Activated CD4-positive, alpha-beta T cell treated with anti-CD3 and anti-CD28 coated beads, Interleukin-2, amount 10 ng/mL, durations not matched to agents 24 days and 14 days (primary cell): ENCODE data around the gene KCTD21. TPM values are rescaled to one million over a fixed set of nuclear protein-coding genes. Genes with fewer than 3 reads are reported as not detected.
A peak's percentile ranks its signal among the peaks of the same experiment; 100 is the strongest.
"Not testable (repeated sequence)": the region's sequence is repeated elsewhere in the genome, so short reads cannot be mapped to it uniquely, and the experiment has no call there.

Experiments used
- DNase-seq: peaks from one replicate; pipeline ENCODE4 v3.0.0; 2022
- H3K27ac Mint-ChIP-seq: one replicate; pipeline ENCODE4 v1.8.0; 2022; ENCODE audit warnings: mild to moderate bottlenecking, mixed read lengths
- H3K27me3 Mint-ChIP-seq: one replicate; pipeline ENCODE4 v1.8.0; 2022; ENCODE audit warnings: mixed read lengths
- H3K36me3 Mint-ChIP-seq: one replicate; pipeline ENCODE4 v1.8.0; 2022; ENCODE audit warnings: low read depth, mild to moderate bottlenecking, mixed read lengths
- H3K4me1 Mint-ChIP-seq: one replicate; pipeline ENCODE4 v1.8.0; 2021; ENCODE audit warnings: mixed read lengths
- H3K4me3 Mint-ChIP-seq: one replicate; pipeline ENCODE4 v1.8.0; 2022; ENCODE audit warnings: mild to moderate bottlenecking, moderate library complexity, mixed read lengths
- H3K9me3 Mint-ChIP-seq: one replicate; pipeline ENCODE4 v1.8.0; 2021; ENCODE audit warnings: mixed read lengths
- intact Hi-C: fragments of 100-400 bp; cut with micrococcal nuclease; formaldehyde crosslinking; loops from one replicate; pipeline ENCODE4 v1.15.1; 2023
- total RNA-seq: library from RNA; stranded (reverse); gene quantifications from 2 replicates; pipeline ENCODE4 v1.2.3, GENCODE V29; 2022

KCTD21 gene
- total RNA-seq, 1 donor from 2014 or later: 11.7 TPM

DNA sequence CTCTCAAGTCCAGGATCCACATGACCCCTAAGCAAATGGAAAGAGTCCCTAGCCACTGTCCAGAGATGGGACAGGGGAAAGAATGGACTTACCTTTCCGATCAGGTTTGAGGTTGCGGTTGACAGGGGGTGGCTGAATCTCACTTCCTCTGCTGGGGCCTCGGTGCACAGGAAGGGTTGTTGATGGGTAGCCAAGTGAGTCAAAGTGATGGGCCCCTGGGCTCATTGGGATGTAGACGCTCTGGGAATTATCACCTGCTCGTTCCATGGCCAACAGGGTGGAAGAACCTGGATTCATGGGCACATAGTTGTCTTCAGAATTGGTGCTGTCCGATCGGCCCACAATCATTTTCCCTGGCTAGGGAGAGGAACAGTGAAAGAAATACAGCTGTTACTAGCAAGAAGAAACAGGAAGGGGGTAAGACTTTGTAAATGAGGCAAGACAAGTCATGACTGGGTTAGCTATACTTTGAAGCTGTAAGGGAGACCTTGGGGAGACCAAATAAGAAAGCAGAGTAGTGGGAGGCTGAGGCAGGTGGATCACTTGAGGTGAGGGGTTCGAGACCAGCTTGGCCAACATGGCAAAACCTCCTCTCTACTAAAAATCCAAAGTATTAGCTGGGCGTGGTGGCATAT is 35.0 kb upstream of the KCTD21 start:
- peaks cover 51% of the 10 kb centered on the region for H3K36me3 Mint-ChIP-seq
- H3K27me3 Mint-ChIP-seq: no peaks in the 10 kb centered on the region
- no peak for DNase-seq
- no peak overlapping the region for H3K4me3 Mint-ChIP-seq
- peak overlapping the region; percentile 79 for H3K27ac Mint-ChIP-seq
- peaks cover 49% of the 10 kb centered on the region for H3K4me1 Mint-ChIP-seq
- H3K9me3 Mint-ChIP-seq: no peaks in the 10 kb centered on the region
- intact Hi-C loops: no loop called here

DNA sequence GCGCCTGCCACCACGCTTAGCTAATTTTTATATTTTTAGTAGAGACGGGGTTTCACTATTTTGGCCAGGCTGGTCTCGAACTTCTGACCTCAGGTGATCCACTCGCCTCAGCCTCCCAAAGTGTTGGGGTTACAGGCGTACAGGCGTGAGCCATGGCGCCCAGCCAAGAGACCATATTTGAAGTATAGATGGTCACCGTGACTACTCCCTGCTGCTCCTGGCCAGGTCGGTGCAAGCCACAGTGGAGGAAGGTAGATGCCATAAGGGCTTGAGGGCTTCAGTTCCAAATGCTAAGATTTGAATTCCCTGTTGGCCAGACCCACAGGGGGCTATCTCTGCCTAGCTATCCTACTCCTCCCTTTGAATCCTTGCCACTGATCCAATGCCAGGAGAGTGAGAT is 34.3 kb upstream of the KCTD21 start:
- DNase-seq, H3K27ac Mint-ChIP-seq, H3K9me3 Mint-ChIP-seq, H3K27me3 Mint-ChIP-seq, H3K4me3 Mint-ChIP-seq, intact Hi-C loops: not testable (repeated sequence)
- Mint-ChIP-seq H3K36me3 (peaks cover 56% of the 10 kb centered on the region), H3K4me1 (peaks cover 46% of the 10 kb centered on the region)

DNA sequence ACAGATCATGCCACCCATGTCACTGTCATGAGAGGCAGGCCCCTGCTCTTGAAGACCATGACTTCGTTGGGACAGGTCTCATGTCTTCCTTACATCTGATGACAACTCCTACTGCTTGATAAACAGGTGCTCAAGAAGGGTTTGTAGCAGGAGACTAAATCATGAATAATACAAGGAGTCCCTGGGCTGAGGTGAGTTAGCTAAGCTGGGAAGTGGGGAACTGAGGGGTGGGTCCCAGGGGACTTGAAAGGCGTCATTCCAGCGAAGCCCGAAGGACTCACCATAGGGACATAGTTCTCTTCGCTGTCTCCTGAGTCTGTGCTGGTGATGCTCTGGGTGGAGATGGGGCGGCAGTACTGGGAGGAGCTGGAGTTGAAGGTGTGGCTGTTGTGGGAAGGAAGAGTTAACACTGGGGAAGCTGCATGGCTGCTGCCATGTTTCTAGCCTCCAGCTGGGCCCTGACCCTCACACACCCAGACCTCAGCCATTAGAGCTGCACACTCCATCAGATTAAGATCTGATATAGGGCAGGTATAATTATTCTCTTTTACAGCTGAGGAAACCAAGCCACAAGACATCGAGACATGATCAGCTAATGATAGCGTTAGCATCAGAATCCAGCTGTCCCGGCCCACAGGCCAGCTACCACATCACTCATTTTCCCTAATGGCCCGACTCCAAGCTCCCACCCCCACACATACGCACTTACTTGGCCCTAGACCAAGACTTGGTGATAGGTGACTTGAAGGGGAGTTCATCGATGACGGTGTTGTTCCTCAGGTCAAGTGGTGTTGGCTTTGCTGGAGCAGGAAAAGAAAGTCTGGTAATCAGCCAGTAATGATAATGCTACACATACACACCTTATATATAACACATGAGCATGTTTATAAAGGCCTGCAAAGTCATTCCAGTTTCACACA is 33.2 kb upstream of the KCTD21 start:
- Mint-ChIP-seq H3K27ac (peak overlapping the region; percentile 17), H3K9me3 (no peaks in the 10 kb centered on the region), H3K36me3 (peaks cover 61% of the 10 kb centered on the region), H3K4me1 (peaks cover 40% of the 10 kb centered on the region), H3K4me3 (no peak overlapping the region), H3K27me3 (no peaks in the 10 kb centered on the region)
- no peak for DNase-seq
- intact Hi-C loops: no loop called here

DNA sequence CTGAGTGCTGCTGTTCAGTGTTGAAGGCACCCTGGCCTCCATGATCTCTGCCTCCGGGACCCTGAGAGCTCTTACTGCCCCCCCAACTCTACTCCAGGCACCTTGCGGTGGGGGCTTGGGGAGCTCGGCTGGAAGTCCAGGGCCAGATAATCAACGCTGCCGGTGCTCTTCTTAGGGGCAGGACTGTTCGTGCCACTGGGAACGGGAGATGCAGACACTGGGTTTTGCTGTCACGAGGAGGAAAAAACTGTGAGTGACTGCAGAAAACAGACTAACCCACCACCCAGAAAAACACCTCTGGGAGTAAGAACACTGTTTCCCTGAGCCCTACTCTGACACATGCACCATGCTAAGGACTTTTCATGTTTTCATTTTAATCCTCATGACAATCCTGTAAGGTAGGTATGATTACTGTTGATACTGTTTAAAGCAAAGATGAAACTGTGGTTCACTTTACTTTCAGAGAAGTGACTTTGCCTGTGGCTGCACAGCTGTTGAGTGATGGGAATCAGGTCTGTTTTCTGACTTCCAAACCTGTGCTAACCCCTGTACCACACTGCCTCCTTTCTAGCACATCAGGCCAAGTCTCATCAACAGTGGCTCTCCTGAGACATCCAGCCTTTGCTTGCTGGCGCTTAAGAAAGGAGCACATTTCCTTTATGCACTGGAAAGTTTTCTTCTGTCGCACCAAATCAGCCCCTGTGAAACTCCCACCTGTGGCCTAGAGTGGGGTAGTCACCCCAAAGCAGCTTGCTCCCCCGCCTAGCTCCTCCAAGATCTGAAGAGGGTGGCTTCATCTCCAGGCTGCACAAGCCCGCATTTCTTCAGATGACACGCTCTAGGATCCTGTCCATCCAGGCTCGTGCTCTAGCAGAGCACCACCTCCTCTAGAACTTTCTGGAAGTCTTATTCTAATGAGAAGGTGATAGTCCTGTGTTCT is 32.1 kb upstream of the KCTD21 start:
- Mint-ChIP-seq H3K27ac (peak overlapping the region; percentile 49), H3K4me3 (no peak overlapping the region), H3K4me1 (peaks cover 34% of the 10 kb centered on the region), H3K27me3 (no peaks in the 10 kb centered on the region), H3K36me3 (peaks cover 64% of the 10 kb centered on the region), H3K9me3 (no peaks in the 10 kb centered on the region)
- no peak for DNase-seq
- intact Hi-C loops: no loop called here

DNA sequence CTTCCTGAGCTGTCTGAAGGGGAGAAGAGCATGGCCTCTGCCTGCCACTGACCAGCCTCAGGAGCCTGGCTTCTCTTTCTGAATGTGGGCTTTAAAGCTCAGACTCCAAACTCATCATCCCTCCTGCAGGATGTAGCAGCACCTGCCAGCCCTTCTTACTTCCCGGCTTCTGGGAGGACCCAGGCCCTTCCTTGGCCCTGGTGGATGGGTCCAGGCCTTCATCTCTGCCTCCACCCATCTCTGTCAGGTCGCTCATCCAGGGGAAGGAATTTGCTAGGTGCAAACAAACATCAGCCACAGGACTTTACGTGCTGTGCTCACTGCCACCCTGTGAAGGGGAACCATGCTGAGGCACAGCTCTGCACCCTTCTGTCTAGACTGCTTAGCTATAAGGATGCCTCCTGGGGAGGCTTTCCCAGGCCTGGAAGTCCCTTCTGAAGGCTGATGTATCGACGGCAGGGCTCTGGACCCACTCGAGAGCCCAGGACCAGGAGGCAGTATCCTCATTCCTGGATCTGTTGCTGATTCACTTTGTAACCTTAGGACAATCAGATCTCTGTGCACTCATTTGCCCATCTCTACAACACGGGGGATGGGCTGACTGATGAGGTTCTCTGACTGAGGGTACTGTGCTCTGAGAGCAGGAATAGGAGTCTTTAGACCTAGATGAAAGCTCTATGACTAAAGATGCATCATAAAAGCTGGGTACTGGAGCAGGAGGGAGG is 31.2 kb upstream of the KCTD21 start:
- Mint-ChIP-seq H3K4me3 (no peak overlapping the region), H3K9me3 (no peaks in the 10 kb centered on the region), H3K4me1 (peaks cover 28% of the 10 kb centered on the region), H3K27ac (no peak overlapping the region), H3K36me3 (peaks cover 59% of the 10 kb centered on the region), H3K27me3 (no peaks in the 10 kb centered on the region)
- no peak for DNase-seq
- intact Hi-C loops: no loop called here

DNA sequence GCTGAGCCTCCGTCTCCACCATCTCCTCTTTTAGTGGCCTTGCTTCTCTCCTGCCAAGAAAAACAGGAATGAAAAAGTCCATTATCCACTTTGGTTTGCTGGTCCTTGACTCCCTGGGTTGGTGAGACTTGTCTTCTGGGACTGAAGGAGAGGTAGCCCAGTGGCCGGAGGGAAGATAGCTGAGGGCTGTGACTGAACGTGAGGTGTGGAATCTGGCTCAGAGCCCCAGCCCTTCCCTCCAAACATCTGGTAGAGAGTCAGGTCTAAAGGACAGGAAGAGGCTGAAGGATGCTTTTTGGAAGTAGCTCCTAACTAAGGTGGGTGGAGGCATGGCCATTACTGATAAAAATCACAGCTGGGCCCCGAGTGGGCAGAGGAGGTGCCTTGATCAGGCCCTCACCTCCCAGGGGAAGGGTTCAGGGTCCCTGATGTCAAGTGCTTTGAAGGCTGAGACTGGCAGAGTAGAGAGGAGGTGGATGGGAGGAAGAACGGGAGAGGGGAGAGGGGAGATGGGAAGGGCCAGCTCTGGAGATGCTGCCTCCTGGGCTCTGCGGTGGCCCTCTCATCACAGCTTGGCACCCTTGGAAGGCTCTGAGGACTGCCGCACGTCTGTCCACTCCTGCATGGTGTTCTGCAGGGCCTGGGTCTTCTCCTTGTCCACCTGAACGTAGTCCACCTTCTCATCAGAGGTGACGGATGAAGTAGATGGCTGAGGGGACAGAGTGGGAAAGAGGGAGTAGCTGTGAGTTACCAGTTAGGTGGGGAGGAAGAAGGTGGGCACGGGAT is 30.5 kb upstream of the KCTD21 start:
- peak overlapping the region; percentile 52 for H3K27ac Mint-ChIP-seq
- no peak overlapping the region for H3K4me3 Mint-ChIP-seq
- no peak for DNase-seq
- intact Hi-C loops: no loop called here
- H3K9me3 Mint-ChIP-seq: no peaks in the 10 kb centered on the region
- H3K36me3 Mint-ChIP-seq: peaks cover 58% of the 10 kb centered on the region
- no peaks in the 10 kb centered on the region for H3K27me3 Mint-ChIP-seq
- H3K4me1 Mint-ChIP-seq: peaks cover 25% of the 10 kb centered on the region

DNA sequence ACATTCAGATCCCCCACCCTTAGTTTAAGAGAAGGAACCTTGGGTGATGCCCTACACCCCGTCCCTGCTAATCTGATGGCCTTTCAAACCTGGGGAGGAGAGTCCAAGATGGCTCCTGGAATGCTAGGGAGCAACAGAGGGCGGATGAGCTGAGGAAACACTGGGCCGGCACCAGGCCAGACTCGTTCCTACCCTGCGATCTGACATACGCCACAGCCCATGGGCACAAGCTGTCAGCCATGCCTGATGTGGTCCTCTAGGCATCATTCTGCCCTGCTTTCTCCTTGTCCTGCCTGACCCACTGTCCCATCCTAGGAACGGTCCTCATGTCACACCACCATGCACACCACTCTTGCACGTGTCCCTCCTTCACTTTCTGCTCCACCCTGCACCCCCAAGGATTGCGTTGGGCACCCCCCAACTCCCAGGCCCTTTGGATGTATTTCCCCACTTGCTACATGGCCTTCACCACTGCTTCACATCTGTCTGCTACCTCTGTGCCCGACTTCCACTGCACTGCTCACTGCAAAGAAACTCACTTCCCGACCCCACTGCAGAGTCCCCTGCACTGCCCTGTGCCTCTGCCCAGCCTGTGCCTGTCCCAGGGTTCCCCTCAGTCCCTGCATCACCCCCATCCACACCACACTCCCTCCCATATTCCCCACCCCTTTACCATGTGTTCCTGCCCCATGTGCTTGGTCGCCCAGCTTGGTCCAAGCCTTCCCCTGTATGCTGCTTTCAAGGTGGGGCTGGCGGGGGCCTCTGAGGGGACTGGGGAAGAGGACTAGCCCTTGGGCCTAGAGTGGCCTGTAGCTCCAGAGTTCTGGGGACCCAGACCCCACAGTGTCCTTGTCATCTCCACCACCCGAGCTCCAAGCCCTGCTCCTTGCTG is 29.5 kb upstream of the KCTD21 start:
- Mint-ChIP-seq H3K27me3 (no peaks in the 10 kb centered on the region), H3K27ac (no peak overlapping the region), H3K4me1 (peaks cover 22% of the 10 kb centered on the region), H3K36me3 (peaks cover 53% of the 10 kb centered on the region), H3K4me3 (no peak overlapping the region), H3K9me3 (no peaks in the 10 kb centered on the region)
- DNase-seq: no peak
- intact Hi-C loops: no loop called here

DNA sequence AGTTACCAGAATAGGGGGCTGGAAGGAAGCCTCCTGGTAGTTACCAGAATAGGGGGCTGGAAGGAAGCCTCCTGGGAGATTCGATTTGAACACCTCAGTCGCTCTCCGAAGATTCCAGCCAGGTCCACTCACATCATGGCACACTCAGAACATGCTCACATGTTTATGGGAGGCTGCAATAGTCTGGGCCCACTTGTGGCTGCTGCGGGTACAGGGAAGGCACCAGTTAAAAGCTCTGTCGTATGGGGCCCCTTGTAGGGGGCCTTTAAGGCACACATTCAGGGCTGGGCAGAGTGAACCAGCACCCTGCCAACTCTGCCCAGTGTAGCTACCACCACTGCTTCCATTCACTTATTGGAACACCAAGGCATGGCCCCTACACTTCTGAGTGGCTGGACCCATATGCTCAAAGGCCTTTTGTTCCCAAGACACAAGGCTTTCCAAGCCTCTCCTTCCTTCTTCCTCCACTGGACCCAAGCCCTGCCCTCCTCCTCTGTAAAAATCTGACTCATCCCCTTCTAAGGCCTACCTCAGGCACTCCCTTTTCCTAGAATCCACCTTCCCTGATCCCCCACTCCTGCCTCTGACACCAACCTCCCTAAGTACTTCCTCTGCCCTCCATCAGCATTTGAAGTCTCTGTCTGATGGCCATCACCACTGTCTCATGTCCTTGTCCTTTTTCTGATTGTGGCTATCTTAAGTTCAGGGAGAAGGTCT is 28.3 kb upstream of the KCTD21 start:
- peaks cover 27% of the 10 kb centered on the region for H3K4me1 Mint-ChIP-seq
- H3K27ac Mint-ChIP-seq: no peak overlapping the region
- no peaks in the 10 kb centered on the region for H3K27me3 Mint-ChIP-seq
- peaks cover 57% of the 10 kb centered on the region for H3K36me3 Mint-ChIP-seq
- no peak overlapping the region for H3K4me3 Mint-ChIP-seq
- H3K9me3 Mint-ChIP-seq: no peaks in the 10 kb centered on the region
- no peak for DNase-seq
- intact Hi-C loops: no loop called here

DNA sequence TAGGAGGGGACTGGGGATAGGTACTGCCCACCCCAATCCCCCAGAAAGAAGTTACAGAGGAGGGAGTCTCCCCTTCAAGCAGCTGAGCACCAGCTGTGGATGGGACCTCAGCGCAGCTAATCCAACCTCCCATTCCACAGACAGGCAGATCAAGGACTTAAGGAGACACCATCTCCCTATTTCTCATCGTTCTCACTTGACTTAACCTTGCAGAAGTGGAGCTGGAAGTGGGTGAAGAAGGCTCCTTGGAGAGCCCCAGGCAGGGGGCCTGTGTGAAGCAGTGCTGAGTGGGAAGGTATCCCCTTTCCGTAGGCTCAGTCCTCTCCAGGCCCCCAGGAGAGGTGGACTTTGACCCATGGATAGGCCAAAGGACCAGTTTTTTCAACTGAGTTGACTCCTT is 27.6 kb upstream of the KCTD21 start:
- peaks cover 24% of the 10 kb centered on the region for H3K4me1 Mint-ChIP-seq
- peaks cover 57% of the 10 kb centered on the region for H3K36me3 Mint-ChIP-seq
- no peak for DNase-seq
- H3K9me3 Mint-ChIP-seq: no peaks in the 10 kb centered on the region
- intact Hi-C loops: no loop called here
- no peak overlapping the region for H3K27ac Mint-ChIP-seq
- no peaks in the 10 kb centered on the region for H3K27me3 Mint-ChIP-seq
- H3K4me3 Mint-ChIP-seq: no peak overlapping the region

DNA sequence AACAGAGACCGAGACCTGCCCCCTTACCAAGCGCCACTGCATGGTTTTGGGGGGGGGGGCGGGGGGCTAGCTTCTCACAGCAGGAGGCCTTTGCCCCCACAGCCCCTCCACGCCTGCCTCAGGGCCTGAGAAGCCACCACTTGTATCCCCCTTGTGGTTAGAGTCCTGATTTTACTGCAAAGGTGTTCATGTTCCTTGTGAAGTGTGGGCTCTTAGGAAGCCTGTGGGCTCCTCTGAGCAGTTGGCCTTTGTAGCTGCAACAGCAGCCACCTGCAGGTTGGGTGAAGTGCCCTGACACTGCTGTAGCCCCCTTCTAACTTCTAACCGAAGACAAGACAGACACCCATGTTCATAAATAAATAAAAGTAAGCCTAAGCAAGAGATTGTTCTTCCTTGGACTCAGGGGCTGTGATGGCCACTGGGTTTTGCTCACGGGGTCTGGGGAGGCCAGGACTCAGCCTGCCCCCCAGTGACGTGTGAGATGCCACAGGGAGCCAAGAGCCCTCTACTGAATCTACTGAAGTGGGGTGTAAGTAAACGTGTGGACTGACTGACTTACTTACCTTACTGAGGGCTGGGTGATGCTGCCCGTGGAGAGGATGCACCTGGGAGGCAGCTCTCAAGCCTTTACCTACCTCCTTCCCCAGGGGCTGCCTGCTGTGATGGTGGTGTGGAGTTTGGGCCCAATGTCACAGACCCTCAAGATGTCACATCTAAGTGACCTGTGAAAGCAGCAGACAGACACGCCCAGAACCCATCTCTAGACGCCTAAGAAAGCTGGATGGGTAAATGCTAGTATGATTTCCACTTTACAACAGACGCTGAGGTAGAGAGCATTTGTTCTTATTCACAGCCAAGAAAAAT is 26.1 kb upstream of the KCTD21 start:
- Mint-ChIP-seq H3K27me3 (no peaks in the 10 kb centered on the region), H3K27ac (no peak overlapping the region), H3K4me3 (no peak overlapping the region), H3K4me1 (peaks cover 15% of the 10 kb centered on the region), H3K9me3 (no peaks in the 10 kb centered on the region), H3K36me3 (peaks cover 60% of the 10 kb centered on the region)
- no peak for DNase-seq
- intact Hi-C loops: no loop called here
